ENCODE results near the gene TNK1.

The TNK1 gene

GRCh38 chr17:7393613-7394451, 12.9 kb downstream of the TNK1 start:
- intact Hi-C loops (cut with DNase I; ENCODE audit: low total_unique reads), result no loop called here

DNA sequence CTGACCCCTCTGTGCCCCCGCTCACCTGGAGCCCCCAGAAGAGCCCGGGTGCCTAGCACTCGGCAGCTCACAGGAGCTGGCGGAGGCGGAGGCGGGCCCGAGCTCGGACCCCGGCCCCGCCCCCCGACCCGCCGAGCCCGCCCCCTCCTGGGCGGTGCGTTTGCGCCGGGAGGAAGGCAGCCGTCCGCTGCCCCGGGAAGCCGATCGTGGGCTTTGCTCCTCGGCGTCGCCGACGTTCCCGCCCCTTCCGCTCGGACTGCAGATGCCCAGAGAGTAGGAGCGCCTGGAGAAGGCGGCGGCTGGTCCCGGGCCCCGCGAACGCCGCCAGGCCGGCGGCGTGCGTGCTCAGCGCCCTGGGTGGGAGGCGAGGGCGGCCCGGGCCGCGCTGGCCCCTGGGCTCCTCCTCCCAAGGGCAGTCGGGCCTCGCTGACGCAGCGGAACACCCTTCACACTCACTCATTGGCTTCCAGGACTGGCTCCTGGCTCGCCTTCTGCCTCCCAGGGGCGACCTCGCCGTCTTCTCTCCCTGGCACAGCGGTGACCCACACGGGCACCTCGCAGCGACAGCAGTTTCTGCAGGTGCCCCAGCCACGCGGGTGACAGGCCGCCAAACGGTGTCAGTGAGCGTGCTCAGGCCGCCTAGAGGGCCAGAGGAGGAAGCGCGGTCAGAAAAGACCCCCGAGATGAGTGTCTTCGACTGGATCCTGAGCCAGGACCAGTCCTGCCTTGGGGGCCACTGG, 13.7 kb downstream of the TNK1 start, which contains the start of gene PLSCR3:
Gene PLSCR3, minus strand, starts transcription at position 74 of the 740 bp plus-strand sequence. CDS start 415 bp downstream, outside the sequence.
- TF ChIP-seq CTCF (IDR thresholded peaks at IDR 0.05), result peak; percentile 27 to 51
- H3K4me3 ChIP-seq, result peak within 1 kb of the TSS; percentile 62 to 73
- no peaks in the 10 kb centered on the region for H3K27me3 ChIP-seq
- H3K36me3 ChIP-seq, result peaks cover 0 to 21% (median 15%) of the 10 kb centered on the region in 3 donors
- peak within 1 kb of the TSS; percentile 88 to 90 for H3K27ac ChIP-seq
- intact Hi-C loops (cut with DNase I; ENCODE audit: low total_unique reads), result no loop called here
- H3K4me1 ChIP-seq, result peaks cover 0 to 26% (median 16%) of the 10 kb centered on the region in 4 donors
- H3K9me3 ChIP-seq, result no peaks in the 10 kb centered on the region
- peak; percentile 87 to 94 for DNase-seq

More at GRCh38 chr17:7393613-7394451, 12.9 kb downstream of the TNK1 start:
- Histone ChIP-seq H3K4me3 (peak overlapping the region; percentile 62 to 73), H3K27ac (peak overlapping the region; percentile 88 to 90), H3K36me3 (peaks cover 0 to 29% (median 22%) of the 10 kb centered on the region in 3 donors), H3K4me1 (peaks cover 0 to 26% (median 16%) of the 10 kb centered on the region in 4 donors), H3K27me3 (no peaks in the 10 kb centered on the region), H3K9me3 (no peaks in the 10 kb centered on the region)
- DNase-seq, result no peak
- no peak for TF ChIP-seq CTCF (IDR thresholded peaks at IDR 0.05)

- Histone ChIP-seq H3K4me1 (peaks cover 0 to 24% (median 16%) of the 10 kb centered on the region in 4 donors), H3K27me3 (no peaks in the 10 kb centered on the region), H3K27ac (no peak overlapping the region), H3K36me3 (peaks cover 0 to 6% (median 0%) of the 10 kb centered on the region in 3 donors), H3K9me3 (no peaks in the 10 kb centered on the region), H3K4me3 (no peak overlapping the region)
- intact Hi-C loops (cut with DNase I; ENCODE audit: low total_unique reads), result no loop called here
- DNase-seq, result no peak
- TF ChIP-seq CTCF (IDR thresholded peaks at IDR 0.05), result no peak
Observed at GRCh38 chr17:7396147-7396546, 15.3 kb downstream of the TNK1 start.

DNA sequence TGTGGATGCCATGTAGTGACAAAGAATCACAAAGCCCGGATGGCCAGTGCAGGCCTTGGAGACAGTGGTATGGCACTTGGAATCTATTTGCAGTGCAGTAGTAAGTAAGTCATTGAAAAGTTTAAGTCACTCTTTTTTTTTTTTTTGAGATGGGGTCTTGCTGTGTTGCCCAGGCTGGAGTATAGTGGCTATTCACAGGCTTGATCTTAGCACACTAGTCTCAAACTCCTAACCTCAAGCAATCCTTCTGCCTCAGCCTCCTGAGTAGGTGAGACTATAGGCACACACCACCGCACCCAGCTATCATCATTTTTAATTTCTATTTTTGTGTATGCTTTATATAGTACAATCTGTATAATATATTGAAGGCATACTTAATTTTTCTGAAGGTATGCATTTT, 17.7 kb downstream of the TNK1 start:
- intact Hi-C loops (cut with DNase I; ENCODE audit: low total_unique reads), result no loop called here
- Histone ChIP-seq H3K27ac (no peak overlapping the region), H3K4me1 (peaks cover 0 to 28% (median 25%) of the 10 kb centered on the region in 4 donors), H3K36me3 (no peaks in the 10 kb centered on the region), H3K4me3 (no peak overlapping the region), H3K9me3 (no peaks in the 10 kb centered on the region), H3K27me3 (no peaks in the 10 kb centered on the region)
- TF ChIP-seq CTCF (IDR thresholded peaks at IDR 0.05), result no peak
- no peak for DNase-seq

- peak overlapping the region; percentile 90 for H3K27ac ChIP-seq
- DNase-seq, result peak in 1 of 2 donors; percentile 63
- H3K9me3 ChIP-seq, result no peaks in the 10 kb centered on the region
- peaks cover 0 to 33% (median 24%) of the 10 kb centered on the region in 4 donors for H3K4me1 ChIP-seq
- no peaks in the 10 kb centered on the region for H3K27me3 ChIP-seq
- intact Hi-C loops (cut with DNase I; ENCODE audit: low total_unique reads), result no loop called here
- no peak for TF ChIP-seq CTCF (IDR thresholded peaks at IDR 0.05)
- H3K36me3 ChIP-seq, result peaks cover 0 to 1% (median 0%) of the 10 kb centered on the region in 3 donors
- H3K4me3 ChIP-seq, result peak overlapping the region; percentile 61 to 74
Observed at GRCh38 chr17:7403043-7403726, 22.3 kb downstream of the TNK1 start.
